ENCODE measurements around the gene AQP9.

AQP9 gene

GRCh38 chr15:58227706-58228543 is 89.7 kb downstream of the AQP9 start:
- DNase-seq (ENCODE audit: low read depth) = no peak

- DNase-seq (ENCODE audit: low read depth) = no peak
Measured at GRCh38 chr15:58228718-58229117, 90.5 kb downstream of the AQP9 start.

- no peak for DNase-seq (ENCODE audit: low read depth)
Measured at GRCh38 chr15:58229297-58229768, 91.2 kb downstream of the AQP9 start.

- DNase-seq (ENCODE audit: low read depth) = no peak
Measured at GRCh38 chr15:58232281-58233065, 94.3 kb downstream of the AQP9 start.

DNA sequence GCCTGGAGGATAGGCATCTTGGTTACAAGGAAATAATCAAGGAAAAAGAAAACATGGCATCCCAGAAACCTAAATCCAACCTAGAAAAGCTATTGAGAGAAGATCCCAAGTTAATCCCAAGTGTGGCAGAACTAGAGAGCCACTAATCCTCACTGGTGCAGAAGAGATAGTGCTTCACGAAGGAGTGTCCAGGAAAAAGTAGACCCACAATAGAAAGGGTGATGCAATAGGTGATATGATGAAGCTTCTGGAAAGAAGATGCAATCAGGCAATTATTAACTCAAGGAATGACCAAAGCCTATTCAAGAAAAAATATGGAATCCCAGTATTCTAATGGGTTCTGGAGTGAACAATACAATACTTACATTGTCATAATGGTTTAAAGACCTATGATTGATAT is 95.2 kb downstream of the AQP9 start:
- DNase-seq (ENCODE audit: low read depth) = no peak
